Hematopoietic multipotent progenitor cell (in vitro differentiated cells): ENCODE data around the gene BIN2. TPM values are rescaled to one million over a fixed set of nuclear protein-coding genes. Genes with fewer than 3 reads are reported as not detected.
A peak's percentile ranks its signal among the peaks of the same experiment; 100 is the strongest.
"Not testable (repeated sequence)": the region's sequence is repeated elsewhere in the genome, so short reads cannot be mapped to it uniquely, and the experiment has no call there.

Experiments
- DNase-seq, 3 donors: peaks; one replicate each; pipeline ENCODE4 v3.0.0-alpha.2; 2011 to 2015; ENCODE audit warnings: low read depth in 2 of 3, low spot score in 2 of 3
- total RNA-seq: library from RNA; depleted of rRNA; stranded (reverse); fragments of >200 nt; gene quantifications from one replicate; pipeline ENCODE4 v1.2.3, GENCODE V29; 2012

BIN2 gene
- total RNA-seq, 1 donor, result 36.1 TPM

GRCh38 chr12:51318846-51319599, 5.0 kb downstream of the BIN2 start:
- DNase-seq, result peak in 1 of 3 donors; percentile 28

GRCh38 chr12:51318057-51318806, 5.7 kb downstream of the BIN2 start:
- not testable (repeated sequence) for DNase-seq

- DNase-seq, result no peak
These were observed 12.6 kb downstream of the BIN2 start for GRCh38 chr12:51311389-51311788.

- peak in 1 of 3 donors; percentile 33 for DNase-seq
These were observed 16.1 kb downstream of the BIN2 start for GRCh38 chr12:51307655-51308593.

- DNase-seq, result no peak
These were observed 17.5 kb downstream of the BIN2 start for GRCh38 chr12:51306507-51306906.

- DNase-seq, result not testable (repeated sequence)
These were observed 23.2 kb downstream of the BIN2 start for GRCh38 chr12:51300768-51301167.

GRCh38 chr12:51295651-51296050, 28.3 kb downstream of the BIN2 start:
- DNase-seq, result no peak

- DNase-seq, result not testable (repeated sequence)
These were observed 29.9 kb downstream of the BIN2 start for GRCh38 chr12:51294097-51294496.

GRCh38 chr12:51293696-51294095, 30.3 kb downstream of the BIN2 start:
- DNase-seq, result no peak

GRCh38 chr12:51291603-51292513, 32.1 kb downstream of the BIN2 start:
- not testable (repeated sequence) for DNase-seq

GRCh38 chr12:51285843-51286242, 38.1 kb downstream of the BIN2 start:
- DNase-seq, result no peak

GRCh38 chr12:51281202-51281924, 42.6 kb downstream of the BIN2 start:
- DNase-seq, result no peak

GRCh38 chr12:51275088-51275487, 48.9 kb downstream of the BIN2 start:
- DNase-seq, result no peak

- not testable (repeated sequence) for DNase-seq
These were observed 51.2 kb downstream of the BIN2 start for GRCh38 chr12:51272810-51273209.

- DNase-seq, result no peak
These were observed 52.9 kb downstream of the BIN2 start for GRCh38 chr12:51270951-51271518.

GRCh38 chr12:51270067-51270950, 53.7 kb downstream of the BIN2 start, which contains the start of gene SMAGP:
TSS of gene SMAGP (minus strand) at chr12:51270415. CDS start at chr12:51269278, 1,137 bp downstream.
- DNase-seq, result peak in 2 of 3 donors; percentile 42 to 43

- peak in 2 of 3 donors; percentile 51 to 52 for DNase-seq
These were observed 54.6 kb downstream of the BIN2 start for GRCh38 chr12:51269174-51270066.
